GM15510 (cell line): Measurements from ENCODE around the gene BBS1.

ENCODE experiments used
- POLR2A ChIP-seq: IDR thresholded peaks from 3 replicates; pipeline ENCODE4 v1.6.1; 2011; ENCODE audit warnings: borderline replicate concordance; ENCODE audit not compliant: insufficient read length; ENCODE audit errors: extremely low read depth

BBS1 gene

GRCh38 chr11:66530927-66531709, 20.7 kb downstream of the BBS1 start:
- no peak for TF ChIP-seq POLR2A

- TF ChIP-seq POLR2A, result no peak
These were observed 21.4 kb downstream of the BBS1 start for GRCh38 chr11:66531841-66532240.

- TF ChIP-seq POLR2A, result no peak
These were observed 22.3 kb downstream of the BBS1 start for GRCh38 chr11:66532784-66533183.

GRCh38 chr11:66539170-66539869, 28.9 kb downstream of the BBS1 start:
- TF ChIP-seq POLR2A, result no peak

GRCh38 chr11:66539870-66540213, 29.4 kb downstream of the BBS1 start:
- no peak for TF ChIP-seq POLR2A

GRCh38 chr11:66541892-66542291, 31.5 kb downstream of the BBS1 start:
- TF ChIP-seq POLR2A, result no peak

GRCh38 chr11:66542362-66542761, 31.9 kb downstream of the BBS1 start:
- TF ChIP-seq POLR2A, result no peak

- no peak for TF ChIP-seq POLR2A
These were observed 33.0 kb downstream of the BBS1 start for GRCh38 chr11:66543263-66544107.

GRCh38 chr11:66545701-66546367, 35.4 kb downstream of the BBS1 start, which contains the start of gene ZDHHC24:
Gene ZDHHC24 (minus strand): TSS chr11:66546048. CDS start chr11:66546003, 45 bp downstream.
- TF ChIP-seq POLR2A, result peak; percentile 73

GRCh38 chr11:66546368-66546965, 36.0 kb downstream of the BBS1 start, which contains the start of gene ACTN3:
Gene ACTN3 (plus strand): TSS chr11:66546903. CDS start chr11:66546938, 35 bp downstream.
- no peak for TF ChIP-seq POLR2A

GRCh38 chr11:66546966-66547661, 36.7 kb downstream of the BBS1 start:
- TF ChIP-seq POLR2A, result no peak

- TF ChIP-seq POLR2A, result no peak
These were observed 37.2 kb downstream of the BBS1 start for GRCh38 chr11:66547662-66548009.

- TF ChIP-seq POLR2A, result no peak
These were observed 37.6 kb downstream of the BBS1 start for GRCh38 chr11:66548041-66548440.
